Coronary artery (tissue), 2 donors: ENCODE data around the gene TBC1D1.

Experiments used
- DNase-seq: peaks from one replicate; pipeline ENCODE4 v3.0.0-alpha.2; 2017; ENCODE audit warnings: low spot score
- H3K27ac ChIP-seq, 2 donors: fragments of 200-600 bp; sonication (generic); one replicate each; pipeline ENCODE4 v1.5.1; 2016 to 2019
- H3K4me3 ChIP-seq: fragments of 200-600 bp; sonication (generic); 2 replicates; pipeline ENCODE4 v1.5.1; 2016; ENCODE audit warnings: mild to moderate bottlenecking, moderate library complexity
- CTCF ChIP-seq: fragments of 200-600 bp; sonication (generic); IDR thresholded peaks from one replicate; pipeline ENCODE4 v1.5.1; 2019; ENCODE audit warnings: antibody characterized with exemption

The TBC1D1 gene

GRCh38 chr4:37872310-37872988 lies 18.4 kb upstream of the TBC1D1 start:
- TF ChIP-seq CTCF, result no peak
- Histone ChIP-seq H3K27ac (no peak overlapping the region), H3K4me3 (no peak overlapping the region)
- no peak for DNase-seq

- no peak for TF ChIP-seq CTCF
- Histone ChIP-seq H3K27ac (no peak overlapping the region), H3K4me3 (no peak overlapping the region)
- no peak for DNase-seq
Observed at GRCh38 chr4:37873386-37873785, 17.5 kb upstream of the TBC1D1 start.

- DNase-seq, result no peak
- Histone ChIP-seq H3K27ac (no peak overlapping the region), H3K4me3 (no peak overlapping the region)
- TF ChIP-seq CTCF, result no peak
Observed at GRCh38 chr4:37876156-37876555, 14.7 kb upstream of the TBC1D1 start.

- no peak for TF ChIP-seq CTCF
- DNase-seq, result no peak
- H3K4me3 ChIP-seq, result no peak overlapping the region
- no peak overlapping the region for H3K27ac ChIP-seq
Observed at GRCh38 chr4:37879365-37879764, 11.5 kb upstream of the TBC1D1 start.

GRCh38 chr4:37881811-37882210 lies 9.1 kb upstream of the TBC1D1 start:
- H3K27ac ChIP-seq, result no peak overlapping the region
- no peak overlapping the region for H3K4me3 ChIP-seq
- TF ChIP-seq CTCF, result no peak
- no peak for DNase-seq

- Histone ChIP-seq H3K4me3 (no peak overlapping the region), H3K27ac (no peak overlapping the region)
- no peak for TF ChIP-seq CTCF
- DNase-seq, result no peak
Observed at GRCh38 chr4:37882665-37883296, 8.1 kb upstream of the TBC1D1 start.
